ENCODE measurements around the gene MRPS30.

GRCh38 chr5:44779167-44779566 is 29.6 kb upstream of the MRPS30 start:
- TF ChIP-seq POLR2A (IDR thresholded peaks at IDR 0.05) (no peak), POLR2AphosphoS5 (IDR thresholded peaks at IDR 0.05) (no peak), CTCF (IDR thresholded peaks at IDR 0.05) (no peak)

Data from upper lobe of left lung (tissue), 4 donors.